GM21786 (cell line): ENCODE data around the gene NADSYN1.
A peak's percentile ranks its signal among the peaks of the same experiment; 100 is the strongest.
"Not testable (repeated sequence)": the region's sequence is repeated elsewhere in the genome, so short reads cannot be mapped to it uniquely, and the experiment has no call there.

Experiments
- ATAC-seq: cut with Tn5 transposase; IDR thresholded peaks from one replicate; pipeline ENCODE4 v1.9.1; 2021; ENCODE audit not compliant: unreplicated experiment

The NADSYN1 gene

DNA sequence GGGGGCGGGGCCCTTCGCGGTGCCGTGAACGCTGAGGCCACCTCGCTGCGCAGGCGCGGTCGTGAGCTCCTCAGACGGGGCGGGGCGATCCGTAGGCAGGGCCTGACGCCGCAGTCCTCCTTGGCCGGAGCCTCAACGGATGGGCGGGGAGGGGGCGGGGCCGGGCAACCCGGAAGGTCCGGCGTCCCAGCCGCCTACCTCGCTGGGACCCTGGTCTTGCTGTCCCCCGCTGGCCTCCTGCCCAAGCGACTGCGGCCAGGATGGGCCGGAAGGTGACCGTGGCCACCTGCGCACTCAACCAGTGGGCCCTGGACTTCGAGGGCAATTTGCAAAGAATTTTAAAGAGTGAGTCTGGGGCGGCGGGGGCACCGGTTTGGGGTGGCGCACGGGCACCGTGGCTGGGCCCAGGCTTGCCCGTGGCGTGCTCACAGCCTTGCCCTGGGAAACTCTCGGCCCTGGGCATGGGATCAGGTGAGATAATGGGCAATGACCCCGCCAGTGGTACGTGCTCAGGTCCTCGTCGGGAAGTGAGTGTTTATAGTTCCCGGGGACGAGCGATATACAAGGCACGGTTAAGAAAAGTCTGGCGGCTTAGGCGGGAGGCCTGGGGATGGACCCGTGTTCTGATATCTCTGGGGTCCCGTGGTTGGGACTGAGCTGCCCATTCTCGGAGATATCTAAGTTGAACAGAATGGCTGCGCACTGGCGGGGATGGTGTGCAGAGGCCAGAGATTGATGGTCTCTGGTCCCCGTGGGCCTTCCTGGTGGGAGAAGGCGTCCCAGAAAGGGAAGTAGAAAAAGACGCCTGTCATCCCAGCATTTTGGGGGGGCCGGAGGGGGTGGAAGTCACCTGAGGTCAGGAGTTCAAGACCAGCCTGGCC lies at the start of gene NADSYN1:
Gene NADSYN1 (plus strand): TSS at position 167 of the 881 bp plus-strand sequence. CDS start 94 bp downstream, at position 261.
- peak; percentile 42 for ATAC-seq

DNA sequence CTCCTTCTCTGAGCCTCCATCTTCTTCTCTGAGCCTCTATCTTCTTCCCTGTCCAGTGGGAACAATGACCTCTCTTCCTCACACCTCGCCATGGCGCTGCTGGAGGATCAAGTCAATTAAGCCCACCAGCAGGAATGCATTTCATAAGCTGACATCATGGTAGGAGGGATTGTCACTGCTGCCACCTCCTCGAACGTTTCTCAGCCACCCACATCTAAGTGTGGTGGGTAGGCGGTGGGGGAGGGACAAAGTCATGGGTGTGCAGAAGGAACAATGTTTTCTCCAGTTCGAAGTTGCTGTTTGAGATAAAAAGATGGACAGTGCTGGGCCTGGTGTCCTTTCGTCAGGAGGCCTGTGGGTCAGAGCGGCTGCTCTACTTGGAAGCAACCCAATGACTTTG lies 48.8 kb upstream of the NADSYN1 start:
- ATAC-seq = no peak

DNA sequence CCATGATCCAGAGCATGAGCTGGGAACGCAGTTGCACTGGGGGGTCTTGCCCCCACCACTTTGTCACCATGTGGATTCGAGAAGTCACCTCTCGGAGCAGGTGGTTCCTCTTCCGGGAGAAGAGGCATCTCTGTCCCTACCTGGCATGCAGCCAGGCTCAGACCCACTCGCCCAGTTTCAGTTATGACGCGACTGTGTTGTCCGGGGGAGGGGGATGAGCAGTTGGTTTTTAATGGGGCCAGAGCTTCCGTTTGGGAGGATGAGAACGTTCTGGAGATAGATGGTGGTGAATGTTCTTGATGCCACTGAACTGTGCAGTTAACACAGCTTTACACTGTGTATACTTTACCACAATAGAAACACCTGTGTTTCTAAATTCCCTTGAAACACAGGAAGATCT lies 46.3 kb upstream of the NADSYN1 start:
- no peak for ATAC-seq

DNA sequence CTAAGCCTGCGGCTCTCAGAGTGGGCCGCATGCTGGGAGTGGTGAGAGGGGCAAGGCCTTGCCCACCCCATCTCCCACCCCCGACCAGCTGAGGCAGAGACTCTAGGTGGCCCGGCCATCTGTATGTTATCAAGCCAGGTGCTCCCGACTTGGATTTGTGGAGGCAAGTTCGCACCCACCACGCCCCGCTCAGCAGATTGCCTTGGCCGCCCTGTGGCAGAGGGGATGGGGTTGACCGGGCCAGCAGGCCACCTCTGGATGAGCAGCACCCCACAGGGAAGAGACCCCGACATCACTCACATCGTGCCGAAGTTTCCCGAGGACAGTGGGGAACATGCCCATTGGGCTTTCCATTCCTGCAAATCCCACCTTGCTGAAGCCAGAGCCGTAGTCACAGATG lies 45.6 kb upstream of the NADSYN1 start:
- no peak for ATAC-seq

DNA sequence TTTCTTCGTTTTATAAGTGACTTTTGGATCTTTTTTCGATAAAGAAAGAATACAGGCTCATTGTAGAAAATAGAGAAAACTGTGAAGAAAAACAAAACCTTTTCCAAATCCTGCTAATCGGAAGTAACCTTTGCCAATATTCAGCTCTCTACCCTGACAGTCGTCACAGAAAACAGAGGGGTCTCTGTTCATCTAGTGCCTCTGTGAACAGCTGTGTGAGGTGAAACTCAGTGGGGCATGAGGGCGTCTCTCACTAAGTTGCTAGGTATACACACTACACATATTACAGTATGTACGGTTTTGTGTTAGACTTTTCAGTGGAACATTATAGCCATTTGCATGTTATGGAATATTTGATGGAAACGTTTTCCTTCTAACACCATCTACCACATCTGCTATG lies 44.2 kb upstream of the NADSYN1 start:
- no peak for ATAC-seq

DNA sequence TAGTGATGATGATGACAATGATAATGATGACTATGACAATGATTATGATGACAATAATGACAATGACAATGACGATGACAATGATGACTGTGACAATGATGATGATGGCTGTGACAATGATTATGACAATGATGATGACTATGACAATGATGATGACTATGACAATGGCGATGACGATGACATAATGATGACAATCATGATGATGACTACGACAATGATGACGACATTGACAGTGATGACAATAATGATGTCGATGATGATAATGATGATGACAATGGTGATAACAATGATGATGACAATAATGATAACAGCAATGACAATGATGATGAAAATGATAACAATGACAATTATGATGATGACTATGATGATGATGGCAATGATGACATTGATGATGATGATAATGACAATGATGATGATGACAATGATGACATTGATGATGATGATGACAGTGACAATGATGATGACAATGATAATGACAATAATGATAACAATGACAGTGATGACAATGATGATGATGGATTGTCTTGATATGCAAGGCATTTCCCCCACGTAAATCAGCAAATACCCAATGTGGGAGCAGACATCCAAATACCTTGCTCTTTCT lies 42.5 kb upstream of the NADSYN1 start:
- ATAC-seq = no peak

DNA sequence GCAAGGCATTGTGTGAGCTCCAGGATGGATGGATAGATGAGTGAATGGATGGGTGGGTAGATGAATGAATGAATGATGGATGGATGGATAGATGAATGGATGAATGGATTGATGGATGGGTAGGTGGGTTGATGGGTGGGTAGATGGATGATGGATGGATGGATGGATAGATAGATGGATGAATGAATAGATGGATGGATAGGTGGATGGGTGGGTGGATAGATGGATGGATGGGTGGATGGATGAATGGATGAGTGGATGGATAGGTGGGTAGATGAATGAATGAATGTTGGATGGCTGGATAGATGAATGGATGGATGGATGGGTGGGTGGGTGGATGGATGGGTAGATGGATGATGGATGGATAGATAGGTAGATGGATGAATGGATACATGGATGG lies 38.4 kb upstream of the NADSYN1 start:
- no peak for ATAC-seq

DNA sequence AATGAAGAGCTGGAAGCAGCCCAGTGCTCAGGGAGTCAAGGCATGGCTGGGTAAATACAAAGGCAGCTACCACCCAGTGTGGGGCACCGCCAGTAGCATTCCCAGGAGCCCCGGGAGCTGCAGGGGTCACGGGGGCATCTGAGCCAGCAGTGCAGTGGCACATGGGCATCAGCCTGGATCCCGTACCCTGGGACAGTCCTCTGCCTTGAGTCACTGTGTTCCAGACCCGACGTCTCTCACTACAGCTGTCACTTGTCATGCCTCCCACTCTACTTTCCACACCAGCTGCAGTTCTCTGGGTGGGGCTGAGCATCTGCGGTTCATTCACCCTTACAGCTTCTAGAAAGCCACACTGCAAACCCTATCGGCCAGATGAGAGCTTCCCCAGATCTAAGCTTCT lies 34.4 kb upstream of the NADSYN1 start:
- ATAC-seq = peak; percentile 68

DNA sequence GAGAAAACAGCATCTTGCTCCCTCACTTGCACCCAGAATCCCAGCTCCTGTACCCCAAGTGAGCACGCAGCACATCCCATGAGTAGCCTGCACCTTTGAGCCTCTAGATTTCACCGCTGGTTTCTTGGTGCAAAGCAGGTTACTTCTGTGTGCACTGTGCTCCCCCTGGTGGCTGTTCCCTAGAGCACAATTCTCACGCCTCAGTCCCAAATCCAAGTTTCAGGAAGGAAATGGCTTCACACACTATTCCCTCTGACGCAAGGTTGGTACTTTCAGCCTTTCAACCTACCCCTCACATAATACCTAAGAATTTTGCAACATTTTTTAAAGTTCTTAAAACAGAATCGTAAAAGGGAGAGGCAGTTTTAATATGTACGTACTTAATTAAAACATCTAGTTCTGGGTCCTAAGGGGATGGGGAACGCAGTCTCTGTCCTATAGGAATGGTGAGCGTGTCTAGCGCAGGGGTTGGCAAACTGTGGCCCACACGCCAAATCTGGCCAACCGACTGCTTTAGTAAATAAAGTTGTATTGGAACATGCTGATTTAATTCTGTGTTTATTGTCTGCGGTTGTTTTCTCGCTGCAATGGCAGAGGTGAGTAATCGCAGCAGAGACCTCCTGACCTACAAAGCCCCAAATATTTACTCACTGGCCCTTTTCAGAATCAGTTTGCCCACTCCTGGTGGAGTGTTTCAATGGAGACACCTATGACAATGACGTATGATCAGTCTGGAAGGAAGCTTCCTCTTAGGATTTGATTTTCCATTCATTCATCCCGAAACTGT lies 32.4 kb upstream of the NADSYN1 start:
- ATAC-seq = no peak

DNA sequence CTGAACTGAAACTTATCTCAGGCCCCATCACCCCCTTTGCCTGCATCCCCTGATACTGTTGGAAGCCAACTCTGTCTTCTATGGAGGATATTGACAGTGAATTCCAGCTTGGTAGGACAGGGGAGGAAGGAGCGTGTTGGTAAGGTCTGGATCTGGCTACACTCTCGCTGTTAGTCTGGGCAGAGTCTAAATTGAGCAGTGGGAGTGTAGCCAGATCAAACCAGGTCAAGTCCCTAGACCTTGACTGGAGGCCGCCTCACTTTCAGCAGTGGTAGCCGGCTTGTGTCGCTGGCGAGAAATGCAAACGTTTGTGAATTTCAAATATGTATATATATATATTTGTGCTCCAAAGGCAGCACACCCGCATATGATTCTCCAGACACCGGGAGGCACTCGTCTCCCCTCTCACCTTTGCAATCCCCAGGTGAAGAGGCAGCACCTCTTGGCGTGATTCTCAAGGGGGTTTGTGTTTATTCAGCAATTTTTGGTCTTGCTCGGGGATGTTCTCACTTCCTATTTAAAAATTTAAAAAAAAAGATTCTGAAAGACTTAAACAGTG lies 31.5 kb upstream of the NADSYN1 start:
- no peak for ATAC-seq

DNA sequence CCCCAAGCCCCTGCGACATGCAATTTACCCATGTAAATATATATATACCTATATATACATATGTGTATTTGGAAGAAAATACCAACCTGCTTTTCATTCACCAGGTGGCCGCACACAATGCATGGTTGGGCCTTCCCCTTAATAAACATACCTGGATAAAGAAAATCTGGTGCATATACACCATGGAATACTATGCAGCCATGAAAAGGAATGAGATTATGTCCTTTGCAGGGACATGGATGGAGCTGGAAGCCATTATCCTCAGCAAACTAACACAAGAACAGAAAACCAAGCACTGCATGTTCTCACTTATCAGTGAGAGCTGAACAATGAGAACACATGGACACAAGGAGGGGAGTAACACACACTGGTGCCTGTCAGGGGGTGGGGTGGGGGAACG lies 30.7 kb upstream of the NADSYN1 start:
- ATAC-seq = not testable (repeated sequence)

DNA sequence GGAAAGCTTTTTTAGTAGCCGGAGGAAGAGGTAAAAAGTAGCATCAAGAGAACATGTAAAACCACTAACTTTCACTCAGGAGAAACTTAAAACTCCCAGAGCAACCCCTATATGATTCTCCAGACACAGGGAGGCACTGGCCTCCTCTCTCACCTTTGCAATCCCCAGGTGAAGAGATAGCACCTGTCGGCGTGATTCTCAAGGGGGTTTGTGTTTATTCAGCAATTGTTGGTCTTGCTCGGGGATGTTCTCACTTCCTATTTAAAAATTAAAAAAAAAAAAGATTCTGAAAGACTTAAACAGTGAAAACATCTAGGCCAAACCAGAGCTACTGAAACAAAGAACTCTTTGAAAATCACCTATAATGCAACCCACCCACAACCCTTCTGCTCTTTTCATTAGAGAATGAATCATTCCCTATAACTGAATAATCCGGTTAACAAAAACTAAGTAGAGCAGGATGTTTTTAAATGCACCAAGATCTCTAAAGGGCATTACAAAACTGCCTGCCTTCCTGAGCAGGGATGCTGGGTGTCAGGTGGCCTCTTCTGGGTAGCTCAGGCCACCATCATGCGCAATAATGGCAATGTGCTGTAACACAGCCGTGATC lies 29.7 kb upstream of the NADSYN1 start:
- no peak for ATAC-seq

DNA sequence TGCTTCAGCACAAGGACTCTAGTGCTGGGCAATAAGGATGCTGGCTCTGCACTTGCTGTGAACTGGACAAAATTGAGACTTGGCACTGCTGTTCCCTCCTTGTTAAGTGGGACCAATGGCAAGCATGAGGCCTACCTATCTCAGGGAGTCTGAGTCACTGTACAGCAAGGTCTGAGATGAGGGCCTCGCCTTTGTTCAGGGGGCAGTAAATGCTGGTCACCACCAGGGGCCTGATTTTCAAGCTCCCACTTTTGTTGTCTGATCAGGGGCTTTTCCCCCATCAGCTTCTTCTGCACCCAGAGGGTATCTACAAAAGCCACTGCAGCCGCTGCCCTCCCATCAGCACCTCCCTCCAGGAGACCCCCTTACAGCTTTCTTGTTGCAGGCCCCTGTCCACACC lies 27.6 kb upstream of the NADSYN1 start:
- no peak for ATAC-seq

DNA sequence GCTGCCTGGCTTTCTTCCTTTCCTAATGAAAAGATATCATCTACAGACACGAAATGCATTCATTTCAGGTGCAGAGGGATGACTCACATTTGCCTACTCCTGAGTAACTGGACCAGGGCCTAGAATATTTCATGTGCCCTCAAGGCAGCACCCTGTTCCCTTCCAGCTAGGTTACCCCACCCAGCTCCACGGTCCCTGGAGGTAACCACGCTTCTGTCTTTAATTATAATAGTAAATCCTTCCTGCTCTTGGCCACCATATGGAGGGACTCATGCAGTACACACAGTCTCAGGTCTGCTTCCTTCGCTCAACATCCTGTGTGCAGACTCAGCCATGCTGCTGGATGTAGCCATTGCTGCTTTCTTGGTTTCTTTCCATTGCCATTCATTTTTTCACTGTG lies 27.1 kb upstream of the NADSYN1 start:
- ATAC-seq = no peak

DNA sequence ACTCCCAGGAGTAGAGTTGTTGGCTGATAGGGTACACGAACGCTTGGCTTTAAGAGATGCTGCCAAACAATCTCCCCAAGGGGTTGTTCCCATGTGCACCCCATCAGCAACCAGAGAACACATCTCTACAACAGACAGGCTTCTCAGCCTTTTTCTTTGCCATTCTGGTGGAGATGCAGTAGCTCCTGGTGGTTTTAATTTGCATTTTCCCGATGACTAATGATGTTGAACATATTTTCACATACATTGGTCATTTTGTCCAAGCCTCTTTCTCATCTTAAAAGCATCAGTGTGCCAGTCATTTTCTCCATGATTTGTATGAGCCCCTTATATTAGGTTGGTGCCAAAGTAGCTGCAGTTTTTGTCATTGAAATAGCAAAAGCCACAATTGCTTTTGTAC lies 26.6 kb upstream of the NADSYN1 start:
- no peak for ATAC-seq

DNA sequence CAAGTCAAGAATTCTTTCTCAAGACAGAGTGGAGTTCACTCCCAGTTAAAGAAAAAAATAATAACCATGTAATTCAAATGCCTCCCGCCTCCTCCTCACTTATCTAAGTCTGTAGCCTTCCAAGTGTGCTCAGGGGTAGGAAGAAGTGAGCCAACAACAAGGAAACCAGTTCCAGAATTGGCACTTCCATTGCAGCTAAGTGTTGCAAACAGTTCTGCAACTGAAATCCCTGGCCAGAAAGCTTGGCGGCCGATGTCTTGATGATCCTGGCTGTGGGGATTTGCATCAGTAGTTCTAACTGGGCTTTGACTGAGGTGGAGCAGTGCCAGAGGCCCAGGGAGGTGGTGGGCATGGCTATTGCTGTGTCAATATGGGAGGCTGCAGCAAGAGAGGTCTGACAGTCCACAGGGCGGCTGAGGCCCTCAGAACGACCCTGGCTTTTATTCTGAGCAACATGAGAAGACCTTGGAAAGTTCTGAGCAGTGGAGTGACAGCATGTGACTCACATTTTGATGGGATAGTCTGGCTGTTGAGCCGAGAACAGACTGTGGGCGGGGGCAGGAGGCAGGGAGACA lies 24.1 kb upstream of the NADSYN1 start:
- ATAC-seq = no peak

DNA sequence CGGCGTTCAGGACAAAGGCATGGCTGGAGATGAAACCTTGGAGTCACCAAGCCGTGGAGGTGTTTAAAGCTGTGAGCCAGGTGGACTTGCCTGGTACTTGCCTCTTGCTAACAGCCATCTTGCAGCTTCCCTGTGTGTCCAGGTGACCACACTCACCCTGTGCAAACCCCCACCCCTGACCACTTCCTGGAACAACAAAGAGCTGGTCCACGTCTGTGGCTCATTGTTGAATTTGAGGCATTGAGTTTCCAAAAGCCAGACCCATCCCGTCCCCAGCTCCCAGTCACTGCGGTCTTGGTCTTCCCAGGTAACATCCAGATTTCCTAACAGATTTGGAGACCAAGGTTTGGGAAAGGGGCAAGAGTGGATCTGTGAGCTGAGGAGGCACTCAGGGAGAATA lies 23.3 kb upstream of the NADSYN1 start:
- no peak for ATAC-seq

DNA sequence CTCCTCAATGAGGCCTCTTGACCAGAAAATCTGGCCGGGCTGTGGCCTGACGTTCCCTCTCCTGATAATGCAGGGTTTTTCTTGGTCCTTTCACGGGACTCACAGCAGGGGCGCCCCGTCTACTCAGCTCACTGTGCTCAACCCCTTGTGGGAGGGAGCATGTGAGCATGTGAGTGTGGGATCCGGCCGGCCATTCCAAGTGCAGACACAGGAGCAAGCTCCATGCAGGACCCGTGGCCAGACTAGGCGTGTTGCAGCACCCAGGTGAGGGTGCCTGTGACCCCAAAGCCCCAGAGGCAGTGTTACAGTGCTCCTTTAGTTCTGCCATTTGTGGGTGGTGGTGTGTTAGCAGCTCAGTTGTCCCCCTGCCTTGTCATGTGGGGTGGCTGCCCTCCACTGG lies 22.8 kb upstream of the NADSYN1 start:
- ATAC-seq = no peak

DNA sequence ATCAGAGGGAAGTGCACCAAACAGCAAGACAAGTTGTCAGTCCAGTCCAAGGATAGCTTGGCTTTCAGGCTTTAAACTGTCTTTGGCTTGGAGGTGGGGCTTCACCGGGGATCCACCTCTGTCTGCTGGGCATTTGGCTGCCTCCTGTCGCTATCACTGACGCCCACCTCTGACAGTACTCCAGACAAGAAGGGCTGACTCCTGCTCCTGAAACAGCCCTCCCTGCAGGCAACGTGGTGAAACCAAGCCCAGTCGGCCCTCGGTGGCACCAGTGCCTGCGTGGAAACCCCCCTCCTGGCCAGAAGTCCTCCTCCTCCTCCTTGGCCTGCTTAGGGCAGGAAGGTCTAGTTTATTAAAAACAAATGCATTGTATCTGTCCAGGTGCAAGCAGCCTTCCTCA lies 21.7 kb upstream of the NADSYN1 start:
- no peak for ATAC-seq

DNA sequence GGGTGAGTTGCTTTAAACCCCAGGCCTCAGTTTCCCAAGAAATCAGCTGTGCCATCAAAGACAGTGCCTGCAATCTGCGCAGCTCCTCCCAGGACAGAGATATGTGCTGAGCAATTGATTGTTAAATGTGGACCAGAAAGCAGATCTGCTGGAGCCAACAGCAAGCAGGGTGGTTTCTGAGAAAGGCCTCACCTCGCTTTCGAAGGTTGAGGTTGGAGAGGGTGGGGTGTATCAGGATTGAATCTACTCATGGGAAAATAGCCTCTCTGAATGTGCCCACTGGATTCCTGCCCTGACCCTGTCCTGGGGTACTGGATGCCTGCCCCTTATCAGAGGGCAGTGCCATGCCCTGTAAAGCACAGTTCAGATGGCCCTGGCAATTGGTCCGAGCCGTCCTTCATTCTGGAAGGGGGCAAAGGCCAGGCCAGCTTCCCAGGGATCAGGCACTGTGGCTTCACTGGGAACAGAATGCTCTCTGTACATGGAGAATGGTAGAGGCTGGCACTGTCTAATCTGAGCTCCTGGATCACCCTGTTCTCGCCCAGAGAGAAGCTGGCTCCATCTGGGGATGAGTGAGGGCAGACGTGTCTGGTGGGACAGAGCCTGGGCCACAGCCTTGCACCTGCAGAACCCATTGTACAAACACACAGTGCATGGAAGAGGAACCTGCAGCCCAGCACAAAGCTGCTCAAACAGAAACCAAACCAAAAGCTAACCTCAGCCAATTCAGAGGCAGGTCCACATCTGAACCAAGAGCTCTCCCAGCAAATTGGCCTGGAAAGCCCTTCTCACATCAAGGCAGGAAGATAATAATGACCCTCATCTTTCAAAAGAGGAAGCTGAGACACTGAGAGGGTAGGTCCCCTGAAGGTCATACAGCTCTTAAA lies 20.0 kb upstream of the NADSYN1 start:
- ATAC-seq = no peak
